HG02884 (cell line): ENCODE measurements around the gene SLC24A3.

Source experiments
- ATAC-seq: cut with Tn5 transposase; IDR thresholded peaks from one replicate; pipeline ENCODE4 v1.9.1; 2021; ENCODE audit warnings: mild to moderate bottlenecking, moderate library complexity; ENCODE audit not compliant: unreplicated experiment

SLC24A3 gene

GRCh38 chr20:19301142-19301541 lies 88.7 kb downstream of the SLC24A3 start:
- ATAC-seq: no peak

DNA sequence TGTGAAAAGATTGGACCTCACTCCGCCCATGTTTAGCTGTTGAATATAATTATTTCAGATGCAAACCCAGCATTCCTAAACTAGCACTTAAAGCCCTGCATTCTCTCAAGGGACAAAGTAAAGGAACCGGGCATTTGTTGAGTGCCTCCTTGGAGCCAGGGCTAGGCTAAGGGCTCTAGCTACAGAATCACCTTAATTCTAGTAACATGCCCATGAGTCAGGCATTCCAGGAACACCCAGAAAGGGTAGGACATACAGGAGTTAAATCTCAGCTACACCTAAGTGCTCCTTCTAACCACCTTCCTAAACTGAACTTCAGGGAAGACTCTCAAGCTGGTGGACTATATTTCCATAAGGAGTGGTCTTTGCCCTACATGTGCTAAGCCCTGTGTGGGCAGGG lies 89.4 kb downstream of the SLC24A3 start:
- ATAC-seq: no peak

- no peak for ATAC-seq
These were observed 90.3 kb downstream of the SLC24A3 start for GRCh38 chr20:19302714-19303113.

DNA sequence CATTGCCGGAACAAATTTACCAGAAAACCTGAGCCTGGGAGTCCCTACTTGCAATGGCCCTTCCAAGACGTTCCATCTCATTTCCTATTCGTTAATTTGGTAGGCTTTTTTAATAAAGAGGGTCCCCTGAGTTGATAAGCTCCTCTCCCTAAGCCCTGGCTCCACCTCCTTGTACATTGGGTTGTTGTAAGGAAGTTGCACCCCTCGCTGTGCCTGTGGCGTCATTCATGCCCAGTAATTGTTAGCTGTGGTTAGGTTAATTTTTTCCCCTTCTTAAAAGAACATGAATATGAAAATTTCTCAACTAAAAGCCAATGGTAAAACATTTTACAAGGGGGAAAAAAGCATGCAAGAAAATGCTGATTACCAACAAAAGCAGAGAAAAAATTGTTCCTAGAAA lies 91.9 kb downstream of the SLC24A3 start:
- ATAC-seq: no peak

GRCh38 chr20:19304886-19305415 lies 92.5 kb downstream of the SLC24A3 start:
- ATAC-seq: no peak

DNA sequence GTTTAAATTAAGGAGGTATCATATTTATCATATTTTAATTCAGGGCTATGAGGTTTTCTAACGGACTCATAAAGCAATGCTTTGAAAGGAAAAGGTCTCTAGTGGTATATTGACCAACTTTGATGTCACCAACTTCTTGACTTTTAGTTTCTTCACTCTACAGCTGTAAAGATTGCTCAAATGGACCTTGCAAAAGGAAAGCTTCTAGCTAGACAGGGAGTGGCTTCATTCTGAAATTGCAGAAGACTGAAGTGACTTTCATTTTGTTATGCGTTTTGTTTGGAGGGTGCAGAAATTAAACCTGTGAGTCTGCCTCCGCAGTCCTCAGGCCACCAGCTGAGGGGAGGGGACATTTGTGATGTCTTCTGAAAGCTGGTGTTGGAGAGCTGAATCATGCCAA lies 95.7 kb downstream of the SLC24A3 start:
- ATAC-seq: no peak

- no peak for ATAC-seq
These were observed 98.1 kb downstream of the SLC24A3 start for GRCh38 chr20:19310541-19310940.

DNA sequence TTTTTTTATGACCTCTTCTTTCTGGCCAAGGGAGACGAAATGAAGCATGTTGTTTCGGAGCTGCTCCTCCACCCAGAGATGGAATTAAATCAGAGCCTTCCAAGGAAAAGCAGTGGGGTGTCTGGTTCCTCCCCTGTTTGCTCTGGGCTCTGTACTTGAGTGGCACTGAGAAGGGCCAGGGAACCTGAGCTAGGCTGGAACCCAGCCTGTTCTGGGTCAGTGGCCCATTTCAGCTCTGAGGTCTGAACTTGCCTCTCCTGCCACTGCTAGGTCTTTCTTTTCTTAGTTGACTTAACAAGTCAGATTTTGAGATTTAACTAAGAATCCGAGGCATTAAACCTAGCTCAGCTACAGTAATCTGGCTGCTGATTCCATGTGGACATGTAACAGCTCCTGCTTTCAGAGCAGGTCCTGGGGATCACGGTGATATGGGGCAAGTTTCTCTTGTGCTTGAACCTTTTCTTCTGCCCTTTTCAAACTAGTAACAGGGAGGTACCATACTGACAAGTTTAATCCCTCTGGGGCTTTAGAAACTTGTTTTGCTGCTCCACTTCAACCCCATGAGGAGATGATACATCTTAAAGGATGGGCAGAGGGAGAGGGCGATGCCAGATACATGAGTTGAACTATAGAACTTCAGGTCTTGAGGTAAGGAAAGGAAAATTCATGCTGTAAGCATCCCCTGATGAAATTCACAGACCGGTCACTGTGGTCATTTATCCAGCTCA lies 101.1 kb downstream of the SLC24A3 start:
- ATAC-seq: no peak

- ATAC-seq: no peak
These were observed 102.2 kb downstream of the SLC24A3 start for GRCh38 chr20:19314621-19315020.

DNA sequence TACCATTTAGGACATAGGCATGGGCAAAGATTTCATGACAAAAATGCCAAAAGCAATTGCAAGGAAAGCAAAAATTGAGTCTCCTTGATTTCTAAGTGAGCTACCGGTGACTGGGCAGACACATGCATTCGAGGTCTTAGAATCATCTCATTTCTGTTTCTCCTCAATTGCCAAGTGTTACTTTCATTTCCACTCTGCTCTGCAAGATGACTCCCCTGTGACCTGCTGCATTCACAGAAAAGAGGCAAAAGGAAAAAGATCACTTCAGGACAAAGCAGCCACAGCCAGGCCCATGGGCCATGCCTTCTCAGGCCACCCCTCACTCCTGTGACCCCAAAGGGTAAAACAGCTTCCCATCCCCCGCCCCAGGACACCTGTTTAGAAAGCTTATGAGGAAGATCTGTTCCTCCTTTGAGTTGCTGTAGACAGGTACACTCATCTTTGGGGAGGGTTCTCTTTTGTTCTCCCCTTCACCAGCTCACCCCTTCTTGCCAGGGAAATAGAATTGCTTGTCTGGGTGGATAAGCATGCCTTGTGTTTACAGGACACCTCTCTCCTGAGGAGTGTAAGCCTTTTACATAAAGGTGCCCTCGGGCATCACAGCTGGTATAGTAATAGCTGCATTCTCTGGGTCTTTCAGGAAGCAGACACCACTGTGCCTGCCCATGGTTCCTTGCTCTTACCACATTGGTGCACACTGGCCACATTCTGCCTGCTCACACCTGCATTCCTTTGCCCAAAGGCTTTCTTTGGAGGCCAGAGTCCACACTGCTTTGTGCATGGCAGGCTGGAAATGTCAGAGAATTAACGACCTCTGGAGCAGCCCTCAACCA lies 105.0 kb downstream of the SLC24A3 start:
- no peak for ATAC-seq

GRCh38 chr20:19318610-19319009 lies 106.2 kb downstream of the SLC24A3 start:
- ATAC-seq: no peak

- ATAC-seq: no peak
These were observed 107.6 kb downstream of the SLC24A3 start for GRCh38 chr20:19320005-19320404.

GRCh38 chr20:19321176-19321575 lies 108.7 kb downstream of the SLC24A3 start:
- no peak for ATAC-seq

DNA sequence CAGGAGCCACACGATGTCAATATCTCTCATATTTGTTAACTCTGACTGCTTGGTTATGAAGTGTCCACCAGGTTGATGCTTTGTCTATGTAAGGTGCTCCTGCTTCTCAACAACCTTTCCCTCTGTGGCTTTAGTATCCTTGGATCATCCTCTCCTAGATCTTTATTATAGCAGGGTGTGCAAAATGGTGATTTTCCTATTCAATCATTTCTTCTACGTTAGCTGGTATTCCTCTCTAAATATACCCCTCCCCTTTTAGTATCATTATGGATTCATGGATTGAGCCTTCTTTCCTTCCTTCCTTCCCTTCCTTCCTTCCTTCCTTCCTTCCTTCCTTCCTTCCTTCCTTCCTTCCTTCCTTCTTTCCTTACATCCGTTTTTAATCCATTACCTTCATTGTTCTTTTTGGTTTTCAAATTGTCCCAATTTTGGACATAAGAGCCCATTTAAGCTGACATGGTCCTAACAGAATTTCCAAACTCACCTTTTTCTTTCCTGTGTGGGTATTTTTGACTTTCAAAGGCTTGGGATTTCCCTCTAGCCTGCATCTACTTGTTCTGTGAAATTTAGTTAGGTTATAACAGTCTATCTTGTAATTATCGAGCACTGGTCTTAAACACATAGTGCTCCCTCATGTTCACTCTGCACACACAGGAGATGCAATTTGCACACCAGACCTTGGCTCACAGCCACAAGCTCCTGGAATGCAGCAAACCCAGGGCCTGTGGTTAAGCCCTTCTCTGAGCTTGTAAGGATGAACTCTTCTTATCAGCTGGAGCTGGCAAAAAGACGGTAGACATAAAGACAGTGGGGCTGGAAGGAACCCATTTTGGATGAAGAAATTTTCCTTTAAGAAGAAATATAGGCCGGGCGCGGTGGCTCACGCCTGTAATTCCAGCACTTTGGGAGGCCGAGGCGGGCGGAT lies 109.9 kb downstream of the SLC24A3 start:
- ATAC-seq: no peak

GRCh38 chr20:19327401-19327800 lies 115.0 kb downstream of the SLC24A3 start:
- ATAC-seq: no peak

DNA sequence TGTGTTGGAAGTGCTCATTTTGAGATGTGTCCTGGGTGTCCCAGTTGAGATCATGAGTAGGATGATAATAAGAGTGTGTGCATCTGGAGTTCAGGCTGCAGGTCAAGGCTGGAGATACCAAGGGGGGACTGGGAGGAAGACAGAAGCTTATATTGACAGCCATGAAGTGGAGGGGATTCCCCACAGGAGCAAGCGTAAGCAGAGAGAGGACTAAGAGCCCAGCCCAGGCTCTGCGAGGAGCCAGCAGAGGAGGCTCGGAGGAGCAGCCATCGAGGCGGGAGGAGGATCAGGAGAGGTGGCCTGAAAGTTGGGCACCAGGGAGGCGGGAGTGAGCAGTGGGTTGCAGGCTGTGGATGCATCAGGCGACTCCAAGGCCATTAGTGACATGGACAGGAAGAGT lies 116.2 kb downstream of the SLC24A3 start:
- no peak for ATAC-seq

DNA sequence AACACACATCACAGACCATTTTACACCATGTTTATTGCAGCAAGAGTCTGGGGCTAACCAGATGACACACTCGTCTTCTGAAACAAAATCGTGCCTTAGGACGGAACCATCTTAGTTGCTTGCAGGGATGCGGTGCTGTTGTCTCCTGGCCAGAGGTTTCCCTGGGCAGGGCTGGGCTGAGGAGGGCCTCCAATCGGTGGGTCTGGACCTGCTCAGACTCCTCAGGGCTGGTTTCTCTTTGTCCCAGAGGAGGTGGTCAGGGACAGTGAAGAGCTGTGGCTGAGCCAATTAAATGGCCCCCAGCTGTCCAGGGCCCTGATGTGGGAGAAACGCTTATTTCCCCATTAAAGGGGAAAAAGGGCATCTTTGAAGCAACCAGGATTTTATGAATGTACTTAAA lies 117.6 kb downstream of the SLC24A3 start:
- ATAC-seq: no peak

DNA sequence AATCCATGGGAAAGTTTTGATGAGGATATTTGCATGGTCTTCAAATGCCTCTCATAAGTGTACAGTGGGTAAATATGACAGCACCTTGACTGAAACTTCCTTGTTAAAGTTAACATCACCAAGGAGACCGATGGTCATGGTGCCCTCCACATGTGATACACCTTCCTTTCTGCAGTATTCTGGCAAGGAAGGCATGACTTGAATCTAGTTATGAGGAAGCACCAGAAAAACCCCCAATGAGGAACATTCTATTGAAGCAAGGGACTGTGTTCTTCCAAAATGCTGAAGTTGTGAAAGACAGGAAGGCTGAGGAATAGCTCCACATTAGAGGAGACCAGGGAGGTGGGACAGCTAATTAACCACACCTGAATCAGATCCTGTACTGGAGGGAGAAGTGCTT lies 118.3 kb downstream of the SLC24A3 start:
- no peak for ATAC-seq

DNA sequence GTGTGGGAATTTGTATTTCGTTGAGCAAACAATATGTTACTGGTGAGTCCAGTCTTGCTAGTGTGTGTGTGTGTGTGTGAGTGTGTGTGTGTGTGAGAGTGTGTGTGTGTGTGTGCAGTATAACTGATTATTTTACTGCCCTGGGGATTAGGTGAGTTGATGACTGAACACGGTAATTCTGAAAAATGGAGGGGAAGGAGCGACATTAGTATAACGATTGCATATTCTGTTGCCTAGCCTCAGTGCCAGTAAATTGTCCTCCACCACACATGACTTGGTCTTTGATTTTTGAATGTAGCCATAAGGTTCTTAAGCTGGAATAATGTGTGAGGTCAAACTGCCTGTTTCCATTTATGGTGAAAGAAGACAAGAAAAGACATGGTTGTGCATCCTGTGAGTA lies 121.1 kb downstream of the SLC24A3 start:
- ATAC-seq: no peak

DNA sequence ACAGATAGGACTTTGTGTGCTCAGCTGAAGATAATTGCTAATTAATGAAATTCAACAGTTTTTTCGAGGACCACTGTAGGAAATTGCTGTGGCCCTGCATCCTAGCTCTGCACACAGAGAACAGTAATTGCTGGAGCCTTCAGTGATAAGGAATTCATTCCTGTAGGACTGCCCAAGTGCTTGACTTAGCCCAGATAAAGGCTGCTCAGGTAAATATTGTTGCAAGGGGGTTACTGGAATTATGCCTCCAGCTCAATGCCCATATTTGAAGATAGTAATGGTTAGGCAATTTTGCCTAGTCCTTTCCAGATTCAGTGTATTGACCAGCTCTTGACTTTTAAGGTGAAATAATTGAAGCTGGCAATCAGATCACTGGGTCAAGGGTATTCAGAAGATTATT lies 122.9 kb downstream of the SLC24A3 start:
- ATAC-seq: no peak

- no peak for ATAC-seq
These were observed 123.5 kb downstream of the SLC24A3 start for GRCh38 chr20:19335916-19336315.
